Measurements from ENCODE around the gene DUS1L.
A peak's percentile ranks its signal among the peaks of the same experiment; 100 is the strongest.

The DUS1L gene

GRCh38 chr17:82105882-82106687 is 40.5 kb upstream of the DUS1L start:
- H3K79me2 ChIP-seq (ENCODE audit: control insufficient read depth, low read length), result no peaks in the 10 kb centered on the region; the same call in 1 of the 2 replicates
- H3K9me3 ChIP-seq (ENCODE audit: control insufficient read depth, insufficient read depth, low read length), result no peaks in the 10 kb centered on the region
- H3K4me2 ChIP-seq (ENCODE audit: low read length), result peak overlapping the region; percentile 92
- H3K27me3 ChIP-seq (ENCODE audit: control insufficient read depth, low read length), result no peaks in the 10 kb centered on the region
- peak overlapping the region; percentile 70 for H3K27ac ChIP-seq (ENCODE audit: low read depth, low read length)
- peak overlapping the region; percentile 72 for H3K4me3 ChIP-seq (ENCODE audit: low read length)
- peaks cover 34% of the 10 kb centered on the region for H3K4me1 ChIP-seq (ENCODE audit: control insufficient read depth, low read length)
- TF ChIP-seq EZH2phosphoT487 (IDR thresholded peaks at IDR 0.05; ENCODE audit: borderline replicate concordance, low read length) (no peak), CTCF (IDR thresholded peaks at IDR 0.05; ENCODE audit: low read depth, low read length, poor library complexity, severe bottlenecking) (peak; percentile 48)
- H3K36me3 ChIP-seq (ENCODE audit: control insufficient read depth, low read length), result peaks cover 3% of the 10 kb centered on the region; the same call in 1 of the 2 replicates
- no peaks in the 10 kb centered on the region for H3K9me2 ChIP-seq (replicated peaks; ENCODE audit: control insufficient read depth, low read length)
- H4K20me1 ChIP-seq (ENCODE audit: control insufficient read depth, insufficient read depth, low read depth, low read length), result no peaks in the 10 kb centered on the region
- H3F3A ChIP-seq (ENCODE audit: control insufficient read depth, insufficient read depth), result peaks cover 3% of the 10 kb centered on the region; the same call in 1 of the 2 replicates

- TF ChIP-seq CTCF (IDR thresholded peaks at IDR 0.05; ENCODE audit: low read depth, low read length, poor library complexity, severe bottlenecking) (no peak), EZH2phosphoT487 (IDR thresholded peaks at IDR 0.05; ENCODE audit: borderline replicate concordance, low read length) (no peak)
- peak overlapping the region; percentile 92 for H3K4me2 ChIP-seq (ENCODE audit: low read length)
- no peaks in the 10 kb centered on the region for H3K9me3 ChIP-seq (ENCODE audit: control insufficient read depth, insufficient read depth, low read length)
- peak overlapping the region; percentile 70 for H3K27ac ChIP-seq (ENCODE audit: low read depth, low read length)
- H3K4me3 ChIP-seq (ENCODE audit: low read length), result peak overlapping the region; percentile 72
- H3K36me3 ChIP-seq (ENCODE audit: control insufficient read depth, low read length), result peaks cover 9% of the 10 kb centered on the region
- peaks cover 5% of the 10 kb centered on the region for H3F3A ChIP-seq (ENCODE audit: control insufficient read depth, insufficient read depth)
- no peaks in the 10 kb centered on the region for H4K20me1 ChIP-seq (ENCODE audit: control insufficient read depth, insufficient read depth, low read depth, low read length)
- H3K79me2 ChIP-seq (ENCODE audit: control insufficient read depth, low read length), result peaks cover 6% of the 10 kb centered on the region
- H3K4me1 ChIP-seq (ENCODE audit: control insufficient read depth, low read length), result peaks cover 41% of the 10 kb centered on the region
- no peaks in the 10 kb centered on the region for H3K9me2 ChIP-seq (replicated peaks; ENCODE audit: control insufficient read depth, low read length)
- H3K27me3 ChIP-seq (ENCODE audit: control insufficient read depth, low read length), result no peaks in the 10 kb centered on the region
These were observed 39.8 kb upstream of the DUS1L start for GRCh38 chr17:82105417-82105881.

GRCh38 chr17:82104797-82105416 is 39.3 kb upstream of the DUS1L start:
- TF ChIP-seq CTCF (IDR thresholded peaks at IDR 0.05; ENCODE audit: low read depth, low read length, poor library complexity, severe bottlenecking) (no peak), EZH2phosphoT487 (IDR thresholded peaks at IDR 0.05; ENCODE audit: borderline replicate concordance, low read length) (no peak)
- Histone ChIP-seq H3F3A (ENCODE audit: control insufficient read depth, insufficient read depth) (peaks cover 9% of the 10 kb centered on the region), H4K20me1 (ENCODE audit: control insufficient read depth, insufficient read depth, low read depth, low read length) (no peaks in the 10 kb centered on the region), H3K27me3 (ENCODE audit: control insufficient read depth, low read length) (no peaks in the 10 kb centered on the region), H3K9me3 (ENCODE audit: control insufficient read depth, insufficient read depth, low read length) (no peaks in the 10 kb centered on the region), H3K4me2 (ENCODE audit: low read length) (peak overlapping the region; percentile 92; the same call in 1 of the 2 replicates), H3K79me2 (ENCODE audit: control insufficient read depth, low read length) (peaks cover 11% of the 10 kb centered on the region), H3K9me2 (replicated peaks; ENCODE audit: control insufficient read depth, low read length) (no peaks in the 10 kb centered on the region), H3K4me1 (ENCODE audit: control insufficient read depth, low read length) (peaks cover 46% of the 10 kb centered on the region), H3K36me3 (ENCODE audit: control insufficient read depth, low read length) (peaks cover 14% of the 10 kb centered on the region), H3K27ac (ENCODE audit: low read depth, low read length) (no peak overlapping the region), H3K4me3 (ENCODE audit: low read length) (no peak overlapping the region)

Measured in DOHH2 (cell line).